Measurements from ENCODE around the gene CDC42BPA. TPM values are rescaled to one million over a fixed set of nuclear protein-coding genes. Genes with fewer than 3 reads are reported as not detected.

The CDC42BPA gene
- total RNA-seq, 4 donors from 2014 or later, result 33.3 to 92.7 (median 39.9) TPM

- TF ChIP-seq CTCF (IDR thresholded peaks at IDR 0.05), result no peak
- ATAC-seq (ENCODE audit: low FRiP score) (no peak), DNase-seq (ENCODE audit: low spot score) (no peak)
Measured at GRCh38 chr1:227070638-227071285, 247.5 kb downstream of the CDC42BPA start.

- ATAC-seq (ENCODE audit: low FRiP score) (no peak), DNase-seq (ENCODE audit: low spot score) (no peak)
- TF ChIP-seq CTCF (IDR thresholded peaks at IDR 0.05), result no peak
Measured at GRCh38 chr1:227069490-227069889, 248.8 kb downstream of the CDC42BPA start.

GRCh38 chr1:227068883-227069282 is 249.4 kb downstream of the CDC42BPA start:
- ATAC-seq (ENCODE audit: low FRiP score) (no peak), DNase-seq (ENCODE audit: low spot score) (no peak)
- no peak for TF ChIP-seq CTCF (IDR thresholded peaks at IDR 0.05)

GRCh38 chr1:227066999-227067398 is 251.3 kb downstream of the CDC42BPA start:
- ATAC-seq (ENCODE audit: low FRiP score), result no peak
- DNase-seq (ENCODE audit: low spot score), result no peak
- no peak for TF ChIP-seq CTCF (IDR thresholded peaks at IDR 0.05)

- DNase-seq (ENCODE audit: low spot score), result no peak
- no peak for ATAC-seq (ENCODE audit: low FRiP score)
- no peak for TF ChIP-seq CTCF (IDR thresholded peaks at IDR 0.05)
Measured at GRCh38 chr1:227065311-227065710, 253.0 kb downstream of the CDC42BPA start.

- DNase-seq (ENCODE audit: low spot score) (no peak), ATAC-seq (ENCODE audit: low FRiP score) (no peak)
- no peak for TF ChIP-seq CTCF (IDR thresholded peaks at IDR 0.05)
Measured at GRCh38 chr1:227062306-227062705, 256.0 kb downstream of the CDC42BPA start.

- ATAC-seq (ENCODE audit: low FRiP score) (no peak), DNase-seq (ENCODE audit: low spot score) (no peak)
- no peak for TF ChIP-seq CTCF (IDR thresholded peaks at IDR 0.05)
Measured at GRCh38 chr1:227059076-227059475, 259.2 kb downstream of the CDC42BPA start.

Data from omental fat pad (tissue), 4 donors.